H1 (cell line): Measurements from ENCODE around the gene SMG7. TPM values are rescaled to one million over a fixed set of nuclear protein-coding genes. Genes with fewer than 3 reads are reported as not detected.

Experiments used
- CTCF ChIA-PET: fragments of 300-600 bp; sonication (Branson Sonifier 250); formaldehyde crosslinking; loops from one replicate; lab custom pipeline; 2021; ENCODE audit not compliant: partially characterized antibody; lab: Charles Lee
- POLR2A ChIA-PET: fragments of 300-600 bp; sonication (Branson Sonifier 250); formaldehyde crosslinking; loops from one replicate; lab custom pipeline; 2021; ENCODE audit warnings: inconsistent platforms; ENCODE audit not compliant: partially characterized antibody; lab: Charles Lee
- DNase-seq, 2 experiments: peaks; one replicate each; pipeline versions ENCODE4 v3.0.0 to v3.0.0-alpha.2; 2010 to 2022; ENCODE audit warnings: low spot score in 2 of 2, low read depth in 1 of 2, mixed read lengths in 1 of 2
- FAIRE-seq: peaks from 2 replicates; lab custom pipeline; 2011; peaks lifted over from hg19 to GRCh38; lab: Jason Lieb, UNC
- H2AFZ ChIP-seq: 2 replicates; pipeline ENCODE4 v1.8.1; 2012; ENCODE audit warnings: low read length, inconsistent platforms
- H2AK5ac ChIP-seq: 2 replicates; pipeline ENCODE4 v1.6.1; 2013; ENCODE audit warnings: low read depth, low read length
- H2BK120ac ChIP-seq: replicated peaks from 2 replicates; pipeline ENCODE3; 2013; ENCODE audit warnings: low read depth, low read length, inconsistent platforms
- H2BK12ac ChIP-seq: 2 replicates; pipeline ENCODE4 v1.6.1; 2013; ENCODE audit warnings: low read depth, low read length
- H2BK15ac ChIP-seq: 2 replicates; pipeline ENCODE4 v1.6.1; 2013; ENCODE audit warnings: low read length
- H2BK20ac ChIP-seq: 2 replicates; pipeline ENCODE4 v1.6.1; 2013; ENCODE audit warnings: low read length
- H2BK5ac ChIP-seq: 2 replicates; pipeline ENCODE4 v1.6.1; 2013; ENCODE audit warnings: low read depth, low read length
- H3K14ac ChIP-seq: 2 replicates; pipeline ENCODE4 v1.6.1; 2013; ENCODE audit warnings: inconsistent platforms; ENCODE audit not compliant: insufficient read length
- H3K18ac ChIP-seq: 2 replicates; pipeline ENCODE4 v1.6.1; 2013; ENCODE audit warnings: low read length; ENCODE audit errors: extremely low read depth
- H3K23ac ChIP-seq: 2 replicates; pipeline ENCODE4 v1.6.1; 2013; ENCODE audit warnings: inconsistent platforms; ENCODE audit not compliant: insufficient read length
- H3K23me2 ChIP-seq: 2 replicates; pipeline ENCODE4 v1.6.1; 2013; ENCODE audit warnings: low read depth, low read length
- H3K27ac ChIP-seq: 2 replicates; pipeline ENCODE4 v1.6.1; 2011; ENCODE audit warnings: low read depth, low read length, inconsistent platforms
- H3K27me3 ChIP-seq, 4 experiments: replicated peaks in 1 of 4; 1 replicate in 1 of 4; 2 replicates in 3 of 4; pipeline versions ENCODE4 v1.6.1 to v1.8.1; 2011 to 2013; ENCODE audit warnings: low read length in 3 of 4, mild to moderate bottlenecking in 3 of 4, inconsistent platforms in 2 of 4, mixed read lengths in 2 of 4, moderate library complexity in 1 of 4; ENCODE audit not compliant: control insufficient read depth in 3 of 4, insufficient read depth in 3 of 4; ENCODE audit errors: extremely low read depth in 1 of 4
- H3K36me3 ChIP-seq, 4 experiments: 2 replicates each; pipeline versions ENCODE4 v1.6.1 to v1.8.1; 2011 to 2013; ENCODE audit warnings: mild to moderate bottlenecking in 4 of 4, low read length in 3 of 4, moderate library complexity in 2 of 4, control low read depth in 1 of 4, inconsistent platforms in 1 of 4; ENCODE audit not compliant: insufficient read depth in 4 of 4, control insufficient read depth in 2 of 4
- H3K4ac ChIP-seq: replicated peaks from 2 replicates; pipeline ENCODE3; 2013; ENCODE audit warnings: low read length, low read depth, mixed read lengths, inconsistent platforms; ENCODE audit not compliant: insufficient read length
- H3K4me1 ChIP-seq, 4 experiments: replicated peaks in 1 of 4; 1 replicate in 1 of 4; 2 replicates in 3 of 4; pipeline versions ENCODE4 v1.6.1 to v1.8.1; 2011 to 2013; ENCODE audit warnings: low read length in 3 of 4, inconsistent platforms in 2 of 4, mixed read lengths in 1 of 4; ENCODE audit not compliant: insufficient read depth in 4 of 4, control insufficient read depth in 3 of 4
- H3K4me2 ChIP-seq, 2 experiments: 2 replicates each; pipeline versions ENCODE4 v1.6.1 to v1.8.1; 2011 to 2013; ENCODE audit warnings: low read depth in 2 of 2, low read length in 2 of 2, control low read depth in 1 of 2, inconsistent platforms in 1 of 2, mild to moderate bottlenecking in 1 of 2; ENCODE audit not compliant: insufficient read depth in 1 of 2
- H3K4me3 ChIP-seq, 4 experiments: fragments of 200-600, 300-600 bp in 1 of 4; sonication (generic), shearing (Covaris generic), sonication (Bioruptor Twin) in 1 of 4; 2 replicates each; pipeline versions ENCODE4 v1.5.1 to v1.8.1; 2011 to 2016; ENCODE audit warnings: low read length in 4 of 4, low read depth in 3 of 4, control low read depth in 2 of 4, inconsistent platforms in 2 of 4, mild to moderate bottlenecking in 2 of 4, mixed read lengths in 1 of 4, moderate library complexity in 1 of 4; ENCODE audit not compliant: insufficient read depth in 2 of 4; ENCODE audit errors: extremely low read depth in 1 of 4
- H3K56ac ChIP-seq: replicated peaks from 2 replicates; pipeline ENCODE3; 2013; ENCODE audit warnings: low read depth, mild to moderate bottlenecking, mixed read lengths, low read length, inconsistent platforms; ENCODE audit not compliant: insufficient read length
- H3K79me1 ChIP-seq: 2 replicates; pipeline ENCODE4 v1.6.1; 2013; ENCODE audit warnings: low read depth, low read length, control low read depth
- H3K79me2 ChIP-seq, 2 experiments: 2 replicates each; pipeline versions ENCODE4 v1.6.1 to v1.8.1; 2012 to 2013; ENCODE audit warnings: low read length in 2 of 2, mild to moderate bottlenecking in 2 of 2, inconsistent platforms in 1 of 2; ENCODE audit not compliant: insufficient read depth in 2 of 2, control insufficient read depth in 1 of 2
- H3K9ac ChIP-seq, 4 experiments: replicated peaks in 1 of 4; 1 replicate in 1 of 4; 2 replicates in 3 of 4; pipeline versions ENCODE4 v1.6.1 to v1.8.1; 2011 to 2013; ENCODE audit warnings: low read depth in 3 of 4, low read length in 3 of 4, control low read depth in 2 of 4, mild to moderate bottlenecking in 2 of 4, moderate library complexity in 2 of 4, inconsistent platforms in 1 of 4; ENCODE audit errors: extremely low read depth in 1 of 4
- H3K9me3 ChIP-seq, 2 experiments: 2 replicates each; pipeline versions ENCODE4 v1.6.1 to v1.8.1; 2012 to 2013; ENCODE audit warnings: mild to moderate bottlenecking in 2 of 2, moderate library complexity in 2 of 2, control low read depth in 1 of 2, inconsistent platforms in 1 of 2, low read depth in 1 of 2, low read length in 1 of 2, mixed read lengths in 1 of 2; ENCODE audit not compliant: insufficient read depth in 2 of 2
- H4K20me1 ChIP-seq, 2 experiments: replicated peaks in 1 of 2; 2 replicates each; pipeline versions ENCODE3 to v1.8.1; 2011 to 2013; ENCODE audit warnings: inconsistent platforms in 2 of 2, low read length in 2 of 2, mild to moderate bottlenecking in 1 of 2; ENCODE audit not compliant: insufficient read depth in 2 of 2, control insufficient read depth in 1 of 2
- H4K5ac ChIP-seq: 2 replicates; pipeline ENCODE4 v1.6.1; 2013; ENCODE audit warnings: low read length, low read depth, mixed read lengths, inconsistent platforms; ENCODE audit not compliant: insufficient read length
- H4K8ac ChIP-seq: 2 replicates; pipeline ENCODE4 v1.8.0; 2013; ENCODE audit warnings: mild to moderate bottlenecking, moderate library complexity, low read length, inconsistent platforms; ENCODE audit not compliant: insufficient read depth; ENCODE audit errors: extremely low read depth
- H4K91ac ChIP-seq: replicated peaks from 2 replicates; pipeline ENCODE3; 2013; ENCODE audit warnings: low read length, mixed read lengths, inconsistent platforms; ENCODE audit not compliant: insufficient read length
- BCL11A ChIP-seq, 2 experiments: IDR thresholded peaks; one replicate each; pipeline ENCODE4 v1.6.1; 2011; ENCODE audit warnings: low read depth in 2 of 2, low read length in 2 of 2, mild to moderate bottlenecking in 2 of 2
- CTBP2 ChIP-seq: IDR thresholded peaks from 2 replicates; pipeline ENCODE4 v1.7.0; 2011; ENCODE audit warnings: borderline replicate concordance, mild to moderate bottlenecking, moderate library complexity, mixed read lengths, low read length; ENCODE audit not compliant: insufficient read depth, insufficient read length
- EP300 ChIP-seq, 2 experiments: IDR thresholded peaks; 1 replicate in 1 of 2; 2 replicates in 1 of 2; pipeline ENCODE4 v1.6.1; 2011 to 2012; ENCODE audit warnings: low read depth in 2 of 2, low read length in 2 of 2, mild to moderate bottlenecking in 2 of 2, borderline replicate concordance in 1 of 2, inconsistent platforms in 1 of 2, moderate library complexity in 1 of 2
- EZH2 ChIP-seq: fragments of 200-600 bp; sonication (generic); IDR thresholded peaks from 2 replicates; pipeline ENCODE4 v1.7.1; 2012; ENCODE audit warnings: low read depth, mild to moderate bottlenecking, moderate library complexity, low read length, inconsistent platforms; ENCODE audit not compliant: severe bottlenecking
- FOSL1 ChIP-seq: IDR thresholded peaks from 2 replicates; pipeline ENCODE4 v1.6.1; 2011; ENCODE audit warnings: mild to moderate bottlenecking, low read depth, low read length, moderate library complexity; ENCODE audit not compliant: insufficient read depth
- JUN ChIP-seq: IDR thresholded peaks from 2 replicates; pipeline ENCODE4 v1.6.1; 2011; ENCODE audit warnings: low read depth, mild to moderate bottlenecking, improper control_type of control experiment, low read length
- MAFK ChIP-seq: IDR thresholded peaks from 2 replicates; pipeline ENCODE4 v1.6.1; 2012; ENCODE audit warnings: low read depth, mild to moderate bottlenecking, improper control_type of control experiment, low read length
- NANOG ChIP-seq: IDR thresholded peaks from 2 replicates; pipeline ENCODE4 v1.6.1; 2011; ENCODE audit warnings: low read length, low read depth, mild to moderate bottlenecking, inconsistent platforms; ENCODE audit not compliant: insufficient read depth, poor library complexity, severe bottlenecking
- POLR2AphosphoS5 ChIP-seq: IDR thresholded peaks from 2 replicates; pipeline ENCODE4 v1.6.1; 2011; ENCODE audit warnings: low read depth, low read length
- RNF2 ChIP-seq: fragments of 200-900, 300-1000 bp; sonication (generic); IDR thresholded peaks from 2 replicates; pipeline ENCODE4 v1.7.1; 2016; ENCODE audit warnings: borderline replicate concordance, low read depth, mild to moderate bottlenecking, antibody characterized with exemption, low read length; ENCODE audit not compliant: poor library complexity, severe bottlenecking; ENCODE audit errors: missing control alignments
- SP1 ChIP-seq: IDR thresholded peaks from 2 replicates; pipeline ENCODE4 v1.6.1; 2011; ENCODE audit warnings: low read depth, low read length
- SP2 ChIP-seq: IDR thresholded peaks from 2 replicates; pipeline ENCODE4 v1.6.1; 2012; ENCODE audit warnings: mild to moderate bottlenecking, low read length, inconsistent platforms
- TBP ChIP-seq: IDR thresholded peaks from 2 replicates; pipeline ENCODE4 v1.6.1; 2011; ENCODE audit warnings: low read depth, low read length, improper control_type of control experiment
- YY1 ChIP-seq: IDR thresholded peaks from 2 replicates; pipeline ENCODE4 v1.6.1; 2011; ENCODE audit warnings: low read depth, mild to moderate bottlenecking, low read length
- WGBS, 2 experiments: shearing (Covaris generic) in 1 of 2; methylation state at CpG; one replicate each; pipeline versions ENCODE4 v1.1.6 to v1.1.7; 2013 to 2015; ENCODE audit warnings: low lambda C conversion rate in 2 of 2, mixed read lengths in 2 of 2, inconsistent platforms in 1 of 2, low coverage in 1 of 2, missing lambda C conversion rate in 1 of 2; ENCODE audit not compliant: insufficient replicate concordance in 2 of 2, insufficient coverage in 1 of 2, insufficient read length in 1 of 2; ENCODE audit errors: extremely low coverage in 1 of 2, missing lambda C conversion rate in 1 of 2; 5-methylcytosine and 5-hydroxymethylcytosine counted together
- polyA plus RNA-seq, 7 experiments: library from polyadenylated mRNA; depleted of rRNA in 3 of 7; stranded (reverse) in 5 of 7; unstranded in 2 of 7; fragments of >200 nt in 5 of 7; fragments of 200-250 nt in 2 of 7; gene quantifications; 1 replicate in 5 of 7; 2 replicates in 1 of 7; 4 replicates in 1 of 7; pipeline versions ENCODE4 v1.2.1 to v1.2.3, GENCODE V29; 2011 to 2013; ENCODE audit warnings: missing spikeins in 2 of 7, mixed read lengths in 2 of 7
- total RNA-seq: library from RNA; stranded (reverse); fragmentation: NEBNext Ultra II Directional; extraction: Animal tissue kit (Norgen Biotek cat#: 25700); gene quantifications from 2 replicates; pipeline ENCODE4 v1.2.1, GENCODE V29; 2021

The SMG7 gene
- total and polyA plus RNA-seq, 2 of the 8 experiments (the other 6 are each of a cell fraction or from before 2014, with no cell fraction given): 39.3 to 65.6 TPM

DNA sequence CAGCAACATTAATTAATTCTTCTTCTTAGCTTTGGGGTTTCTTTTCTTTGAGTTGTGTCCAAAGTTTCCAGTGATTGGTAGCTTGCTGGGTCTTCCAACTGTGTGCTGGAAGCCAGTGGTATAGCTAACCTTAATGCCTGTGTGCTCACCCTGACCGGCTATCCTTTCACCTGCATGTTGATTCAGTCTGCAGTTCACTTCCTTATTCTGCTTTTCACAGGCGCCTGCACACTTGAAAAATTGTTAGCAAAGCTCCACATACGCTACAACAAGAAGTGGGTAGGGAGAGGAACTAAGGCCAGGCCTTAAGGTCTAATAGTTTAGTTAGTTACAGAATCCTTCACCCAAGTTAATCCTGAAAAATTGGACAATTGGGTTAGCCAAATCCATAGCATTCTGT lies 82.3 kb downstream of the SMG7 start:
- 94% methylated on average over 3 of the region's 3 CpGs; no CpG with 5 or more reads in 1 of the 2 experiments for WGBS, 2 experiments
- Histone ChIP-seq H4K20me1 (peaks cover 0 to 2% of the 10 kb centered on the region in 2 experiments), H3K23me2 (no peaks in the 10 kb centered on the region), H2BK20ac (no peak overlapping the region), H3K27ac (no peak overlapping the region), H2BK15ac (no peak overlapping the region), H2AFZ (no peak overlapping the region), H2BK120ac (no peak overlapping the region), H3K4me3 (no peak overlapping the region), H3K4me1 (no peaks in the 10 kb centered on the region), H2BK12ac (no peak overlapping the region), H2AK5ac (no peak overlapping the region), H4K91ac (no peak overlapping the region), H4K5ac (no peak overlapping the region), H3K23ac (no peak overlapping the region), H3K79me2 (no peaks in the 10 kb centered on the region), H3K79me1 (no peaks in the 10 kb centered on the region; the same call in 1 of the 2 replicates), H3K27me3 (no peaks in the 10 kb centered on the region), H4K8ac (no peak overlapping the region), H3K4ac (no peak overlapping the region), H3K9ac (no peak overlapping the region), H2BK5ac (no peak overlapping the region), H3K14ac (no peak overlapping the region), H3K36me3 (peaks cover 8 to 52% (median 37%) of the 10 kb centered on the region in 4 experiments; a peak in 7 of 8 replicates), H3K4me2 (no peak overlapping the region), H3K56ac (no peak overlapping the region), H3K18ac (no peak overlapping the region), H3K9me3 (no peaks in the 10 kb centered on the region)
- ChIA-PET POLR2A (interaction anchor here (1.2 kb wide), 1 partner anchor 9 kb away, joined by 4 read pairs; no protein-coding TSS in a partner anchor), CTCF (interaction anchor here (1.0 to 3.0 kb wide), 6 partner anchors 8 to 551 kb away, joined by 3 to 10 read pairs (median 6); no protein-coding TSS in a partner anchor)
- FAIRE-seq (no peak), DNase-seq (no peak)
- TF ChIP-seq EP300 (IDR thresholded peaks at IDR 0.05; ENCODE audit: borderline replicate concordance in 1 of 2, low read depth in 2 of 2, low read length in 2 of 2): no peak
- TF ChIP-seq SP2: no peak
- no peak for TF ChIP-seq YY1
- no peak for TF ChIP-seq NANOG
- TF ChIP-seq BCL11A (IDR thresholded peaks at IDR 0.05; ENCODE audit: low read depth in 2 of 2, low read length in 2 of 2): no peak
- TF ChIP-seq EZH2: no peak
- no peak for TF ChIP-seq POLR2AphosphoS5
- TF ChIP-seq MAFK: no peak
- no peak for TF ChIP-seq RNF2
- no peak for TF ChIP-seq CTBP2
- no peak for TF ChIP-seq FOSL1
- TF ChIP-seq JUN: no peak
- TF ChIP-seq TBP: no peak
- TF ChIP-seq SP1: no peak
